ENCODE results near the gene CDC42BPA.

CDC42BPA gene

DNA sequence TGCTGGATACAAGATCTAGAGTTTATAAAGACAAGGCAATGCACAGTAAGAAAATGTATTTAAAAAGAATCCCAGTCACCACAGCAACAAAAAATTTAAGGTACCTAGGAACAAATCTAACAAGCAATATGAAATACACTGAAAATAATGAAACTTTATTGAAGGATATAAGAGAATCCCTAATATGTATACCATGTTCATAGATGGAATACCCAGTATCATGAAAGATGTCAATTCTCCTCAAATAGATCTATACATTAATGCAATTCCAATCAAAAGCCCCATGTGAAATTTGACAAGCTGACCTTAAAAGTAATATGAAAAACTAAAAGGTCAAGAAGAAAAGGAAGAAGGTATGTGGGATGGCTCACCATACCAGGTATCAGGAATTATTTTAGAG lies 269.0 kb downstream of the CDC42BPA start:
- no peak for DNase-seq (ENCODE audit: low read depth)
- TF ChIP-seq, protein P1, sequence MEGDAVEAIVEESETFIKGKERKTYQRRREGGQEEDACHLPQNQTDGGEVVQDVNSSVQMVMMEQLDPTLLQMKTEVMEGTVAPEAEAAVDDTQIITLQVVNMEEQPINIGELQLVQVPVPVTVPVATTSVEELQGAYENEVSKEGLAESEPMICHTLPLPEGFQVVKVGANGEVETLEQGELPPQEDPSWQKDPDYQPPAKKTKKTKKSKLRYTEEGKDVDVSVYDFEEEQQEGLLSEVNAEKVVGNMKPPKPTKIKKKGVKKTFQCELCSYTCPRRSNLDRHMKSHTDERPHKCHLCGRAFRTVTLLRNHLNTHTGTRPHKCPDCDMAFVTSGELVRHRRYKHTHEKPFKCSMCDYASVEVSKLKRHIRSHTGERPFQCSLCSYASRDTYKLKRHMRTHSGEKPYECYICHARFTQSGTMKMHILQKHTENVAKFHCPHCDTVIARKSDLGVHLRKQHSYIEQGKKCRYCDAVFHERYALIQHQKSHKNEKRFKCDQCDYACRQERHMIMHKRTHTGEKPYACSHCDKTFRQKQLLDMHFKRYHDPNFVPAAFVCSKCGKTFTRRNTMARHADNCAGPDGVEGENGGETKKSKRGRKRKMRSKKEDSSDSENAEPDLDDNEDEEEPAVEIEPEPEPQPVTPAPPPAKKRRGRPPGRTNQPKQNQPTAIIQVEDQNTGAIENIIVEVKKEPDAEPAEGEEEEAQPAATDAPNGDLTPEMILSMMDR (conservative IDR thresholded peaks at IDR 0.05; ENCODE audit: control insufficient read depth, insufficient read depth, low read depth, low read length), result no peak
- H3K4me3 ChIP-seq (ENCODE audit: control insufficient read depth, low read depth, low read length), result no peak overlapping the region

DNA sequence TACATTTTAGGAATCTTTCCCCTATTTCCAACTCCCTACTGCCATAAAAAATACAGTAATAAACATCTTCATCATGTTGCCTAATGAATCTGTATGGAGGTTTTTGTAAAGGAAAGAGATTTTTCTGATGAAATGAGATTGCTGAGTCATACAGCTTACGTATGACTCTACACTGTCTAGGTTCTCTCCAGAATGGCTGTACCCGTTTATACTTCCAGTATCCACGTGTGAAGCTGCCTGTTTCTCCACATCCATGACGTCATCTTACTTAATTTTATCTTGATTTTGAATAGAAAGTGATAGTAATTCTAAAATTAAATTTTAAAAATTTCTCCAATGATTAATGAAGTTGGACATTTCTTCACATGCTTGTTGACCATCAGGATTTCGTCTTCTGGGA lies 274.5 kb downstream of the CDC42BPA start:
- no peak overlapping the region for H3K4me3 ChIP-seq (ENCODE audit: control insufficient read depth, low read depth, low read length)
- TF ChIP-seq, protein P1 (conservative IDR thresholded peaks at IDR 0.05; ENCODE audit: control insufficient read depth, insufficient read depth, low read depth, low read length), result no peak
- peak; percentile 63 for DNase-seq (ENCODE audit: low read depth)

DNA sequence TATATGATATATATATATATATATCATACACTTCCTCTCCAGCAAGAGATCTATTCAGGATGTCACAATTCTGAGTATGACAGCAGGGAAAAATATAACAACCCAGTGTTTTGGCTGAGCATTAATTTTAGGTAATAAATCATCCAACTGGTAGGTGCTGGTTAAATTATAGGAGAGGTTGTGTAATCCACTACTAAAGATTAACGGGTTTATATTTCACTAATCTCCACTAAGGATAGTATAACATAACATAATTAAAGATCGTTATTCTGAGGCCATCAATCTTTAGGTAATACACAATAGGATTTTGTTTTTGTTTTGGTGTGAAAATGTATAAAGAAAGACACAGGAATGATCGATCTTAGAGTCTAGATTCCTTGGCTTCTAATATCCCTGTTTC lies 276.0 kb downstream of the CDC42BPA start:
- TF ChIP-seq, protein P1 (conservative IDR thresholded peaks at IDR 0.05; ENCODE audit: control insufficient read depth, insufficient read depth, low read depth, low read length), result no peak
- no peak for DNase-seq (ENCODE audit: low read depth)
- no peak overlapping the region for H3K4me3 ChIP-seq (ENCODE audit: control insufficient read depth, low read depth, low read length)

DNA sequence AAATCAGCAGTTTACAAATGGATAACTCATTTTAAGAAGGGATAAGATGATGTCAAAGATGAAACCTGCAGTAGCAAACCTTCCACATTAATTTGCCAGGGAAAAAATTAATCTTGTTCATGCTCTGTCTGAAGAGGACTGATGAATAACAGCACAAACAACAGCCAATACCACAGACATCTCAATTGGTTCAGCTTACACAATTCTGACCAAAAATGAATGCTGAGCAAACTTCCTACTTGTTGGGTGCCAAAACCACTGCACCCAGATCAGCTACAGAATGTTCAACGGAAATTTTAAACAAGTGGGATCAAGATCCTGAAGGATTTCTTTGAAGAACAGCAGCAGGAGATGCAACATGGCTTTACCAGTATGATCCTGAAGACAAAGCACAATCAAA lies 279.9 kb downstream of the CDC42BPA start:
- TF ChIP-seq, protein P1 (conservative IDR thresholded peaks at IDR 0.05; ENCODE audit: control insufficient read depth, insufficient read depth, low read depth, low read length), result no peak
- DNase-seq (ENCODE audit: low read depth), result peak; percentile 55

DNA sequence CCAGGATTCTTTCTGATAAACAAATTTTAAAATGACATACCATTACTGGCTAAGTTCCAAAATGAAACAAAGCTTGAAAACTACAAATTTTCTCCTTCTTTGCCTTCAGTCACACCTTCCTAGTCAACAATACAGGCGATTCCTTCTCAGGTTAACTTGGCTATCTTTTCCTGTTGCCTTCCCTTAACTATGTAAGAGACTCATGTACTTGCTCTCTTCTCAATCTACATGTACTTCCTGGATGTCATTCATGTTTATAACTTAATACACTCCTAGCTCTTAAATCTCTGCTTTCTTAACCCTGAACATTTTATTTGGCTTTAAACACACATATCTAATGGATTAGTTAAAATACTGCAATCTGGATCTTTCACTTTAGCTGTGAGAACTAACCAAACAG lies 281.2 kb downstream of the CDC42BPA start:
- no peak for DNase-seq (ENCODE audit: low read depth)
- H3K4me3 ChIP-seq (ENCODE audit: control insufficient read depth, low read depth, low read length), result no peak overlapping the region
- TF ChIP-seq, protein P1 (conservative IDR thresholded peaks at IDR 0.05; ENCODE audit: control insufficient read depth, insufficient read depth, low read depth, low read length), result no peak

More for the DNA sequence above, 279.9 kb downstream of the CDC42BPA start:
- no peak overlapping the region for H3K4me3 ChIP-seq (ENCODE audit: control insufficient read depth, low read depth, low read length)

DNA sequence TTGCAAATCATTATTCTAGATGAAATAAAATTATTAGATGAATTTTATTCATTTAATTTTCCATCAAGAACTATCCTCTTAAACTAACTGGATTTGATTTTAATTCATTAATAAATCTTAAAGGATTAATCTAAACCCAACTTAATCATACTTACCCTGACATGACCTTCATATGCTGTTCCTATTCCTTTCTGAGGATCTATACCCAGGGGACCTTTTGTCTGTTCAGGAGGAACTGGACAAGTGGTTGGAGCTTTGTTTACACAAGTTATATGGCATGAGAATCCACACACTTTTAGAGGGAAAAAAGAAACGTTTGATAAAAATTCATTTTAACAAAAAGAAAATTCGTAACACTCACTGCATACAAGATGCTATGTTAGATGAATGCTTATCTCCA lies 283.0 kb downstream of the CDC42BPA start:
- no peak overlapping the region for H3K4me3 ChIP-seq (ENCODE audit: control insufficient read depth, low read depth, low read length)
- TF ChIP-seq, protein P1 (conservative IDR thresholded peaks at IDR 0.05; ENCODE audit: control insufficient read depth, insufficient read depth, low read depth, low read length), result no peak
- no peak for DNase-seq (ENCODE audit: low read depth)

DNA sequence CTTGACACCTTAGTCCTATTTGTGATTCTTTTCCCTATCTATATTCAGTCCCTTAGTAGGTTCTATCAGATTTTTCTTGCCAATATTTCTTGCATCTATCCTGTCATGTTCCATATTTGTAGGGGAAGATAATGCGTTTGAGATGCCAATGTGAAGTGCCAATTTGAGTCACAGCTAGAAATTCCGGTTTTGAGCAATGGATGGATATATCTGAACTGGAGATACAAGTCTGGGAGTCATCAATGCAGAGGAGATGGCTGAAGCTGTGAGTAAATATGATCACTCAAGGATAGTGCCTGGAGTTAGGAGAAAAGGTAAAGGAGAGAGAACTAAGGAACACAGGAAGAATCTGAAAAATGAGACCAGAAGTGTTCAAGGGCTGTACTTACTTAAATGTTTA lies 284.4 kb downstream of the CDC42BPA start:
- TF ChIP-seq, protein P1 (conservative IDR thresholded peaks at IDR 0.05; ENCODE audit: control insufficient read depth, insufficient read depth, low read depth, low read length), result no peak
- no peak overlapping the region for H3K4me3 ChIP-seq (ENCODE audit: control insufficient read depth, low read depth, low read length)
- no peak for DNase-seq (ENCODE audit: low read depth)
